Activated T-cell treated with anti-CD3 and anti-CD28 coated beads for 1 hour (primary cell): Measurements from ENCODE around the gene ERBB2.

ENCODE experiments used
- DNase-seq: peaks from one replicate; pipeline ENCODE4 v3.0.0-alpha.2; 2020; ENCODE audit warnings: low read depth

The ERBB2 gene

GRCh38 chr17:39665642-39666224, 34.1 kb upstream of the ERBB2 start:
- no peak for DNase-seq

GRCh38 chr17:39666231-39666600, 33.6 kb upstream of the ERBB2 start:
- DNase-seq, result no peak

- DNase-seq, result no peak
Observed at GRCh38 chr17:39666601-39667261, 33.1 kb upstream of the ERBB2 start.

DNA sequence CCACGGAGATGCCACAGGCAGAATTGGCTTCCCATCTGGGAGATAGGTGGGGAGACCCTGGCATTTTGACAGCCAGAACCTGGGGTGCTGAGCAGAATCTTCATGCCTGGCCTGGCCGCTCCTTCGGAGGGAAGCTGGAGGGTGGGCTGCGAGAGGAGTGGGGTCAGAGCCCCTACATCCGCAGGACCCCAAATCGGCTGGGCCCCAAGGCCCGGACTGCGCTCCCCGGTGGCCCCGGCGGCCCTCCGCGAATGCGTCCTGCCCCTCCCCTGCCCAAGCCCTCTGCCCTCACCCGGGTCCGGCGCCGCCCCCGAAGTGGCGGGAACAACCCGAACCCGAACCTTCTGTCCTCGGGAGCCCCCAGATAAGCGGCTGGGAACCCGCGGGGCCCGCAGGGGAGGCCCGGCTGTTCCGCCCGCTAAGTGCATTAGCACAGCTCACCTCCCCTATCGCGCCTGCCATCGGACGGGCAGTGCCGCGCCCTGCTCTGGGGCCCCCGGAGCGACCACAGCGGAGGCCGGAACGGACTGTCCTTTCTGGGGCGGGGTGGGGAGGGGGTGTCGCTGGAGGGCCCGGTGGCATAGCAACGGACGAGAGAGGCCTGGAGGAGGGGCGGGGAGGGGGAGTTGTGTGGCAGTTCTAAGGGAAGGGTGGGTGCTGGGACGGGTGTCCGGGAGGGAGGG, 32.5 kb upstream of the ERBB2 start:
- no peak for DNase-seq

DNA sequence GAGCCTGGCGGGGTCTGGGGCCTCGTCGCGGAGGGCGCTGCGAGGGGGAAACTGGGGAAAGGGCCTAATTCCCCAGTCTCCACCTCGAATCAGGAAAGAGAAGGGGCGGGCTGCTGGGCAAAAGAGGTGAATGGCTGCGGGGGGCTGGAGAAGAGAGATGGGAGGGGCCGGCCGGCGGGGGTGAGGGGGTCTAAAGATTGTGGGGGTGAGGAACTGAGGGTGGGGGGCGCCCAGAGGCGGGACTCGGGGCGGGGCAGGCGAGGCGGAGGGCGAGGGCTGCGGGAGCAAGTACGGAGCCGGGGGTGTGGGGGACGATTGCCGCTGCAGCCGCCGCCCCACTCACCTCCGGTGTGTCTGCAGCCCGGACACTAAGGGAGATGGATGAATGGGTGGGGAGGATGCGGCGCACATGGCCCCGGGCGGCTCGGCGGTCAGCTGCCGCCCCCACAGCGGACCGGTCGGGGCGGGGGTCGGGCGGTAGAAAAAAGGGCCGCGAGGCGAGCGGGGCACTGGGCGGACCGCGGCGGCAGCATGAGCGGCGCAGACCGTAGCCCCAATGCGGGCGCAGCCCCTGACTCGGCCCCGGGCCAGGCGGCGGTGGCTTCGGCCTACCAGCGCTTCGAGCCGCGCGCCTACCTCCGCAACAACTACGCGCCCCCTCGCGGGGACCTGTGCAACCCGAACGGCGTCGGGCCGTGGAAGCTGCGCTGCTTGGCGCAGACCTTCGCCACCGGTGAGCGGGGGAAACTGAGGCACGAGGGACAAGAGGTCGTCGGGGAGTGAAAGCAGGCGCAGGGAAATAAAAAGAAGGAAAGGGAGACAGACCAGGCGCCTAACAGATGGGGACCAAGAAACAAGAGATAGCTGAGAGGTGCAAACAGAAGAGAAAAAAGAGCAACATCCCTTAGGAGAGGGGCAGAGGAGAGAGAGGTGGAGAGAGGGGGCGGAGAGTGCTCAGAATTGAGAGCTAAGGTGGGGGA, 31.6 kb upstream of the ERBB2 start, which contains the start of gene PNMT:
PNMT (plus strand) TSS at position 509 of the 980 bp plus-strand sequence; CDS start at position 532, 23 bp downstream.
- DNase-seq, result peak; percentile 66

DNA sequence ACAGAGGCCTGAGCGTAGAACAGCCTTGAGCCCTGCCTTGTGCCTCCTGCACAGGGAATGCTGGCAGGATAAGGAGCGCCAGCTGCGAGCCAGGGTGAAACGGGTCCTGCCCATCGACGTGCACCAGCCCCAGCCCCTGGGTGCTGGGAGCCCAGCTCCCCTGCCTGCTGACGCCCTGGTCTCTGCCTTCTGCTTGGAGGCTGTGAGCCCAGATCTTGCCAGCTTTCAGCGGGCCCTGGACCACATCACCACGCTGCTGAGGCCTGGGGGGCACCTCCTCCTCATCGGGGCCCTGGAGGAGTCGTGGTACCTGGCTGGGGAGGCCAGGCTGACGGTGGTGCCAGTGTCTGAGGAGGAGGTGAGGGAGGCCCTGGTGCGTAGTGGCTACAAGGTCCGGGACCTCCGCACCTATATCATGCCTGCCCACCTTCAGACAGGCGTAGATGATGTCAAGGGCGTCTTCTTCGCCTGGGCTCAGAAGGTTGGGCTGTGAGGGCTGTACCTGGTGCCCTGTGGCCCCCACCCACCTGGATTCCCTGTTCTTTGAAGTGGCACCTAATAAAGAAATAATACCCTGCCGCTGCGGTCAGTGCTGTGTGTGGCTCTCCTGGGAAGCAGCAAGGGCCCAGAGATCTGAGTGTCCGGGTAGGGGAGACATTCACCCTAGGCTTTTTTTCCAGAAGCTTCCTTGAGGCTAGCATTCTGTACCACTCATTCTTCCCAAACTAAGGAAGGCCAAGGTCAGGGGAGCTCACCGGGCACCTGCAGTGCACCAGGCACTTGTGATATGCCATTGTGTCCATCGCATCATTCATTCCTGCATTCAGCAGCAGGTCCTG, 29.7 kb upstream of the ERBB2 start:
- DNase-seq, result no peak

- no peak for DNase-seq
Observed at GRCh38 chr17:39670746-39671145, 29.1 kb upstream of the ERBB2 start.

DNA sequence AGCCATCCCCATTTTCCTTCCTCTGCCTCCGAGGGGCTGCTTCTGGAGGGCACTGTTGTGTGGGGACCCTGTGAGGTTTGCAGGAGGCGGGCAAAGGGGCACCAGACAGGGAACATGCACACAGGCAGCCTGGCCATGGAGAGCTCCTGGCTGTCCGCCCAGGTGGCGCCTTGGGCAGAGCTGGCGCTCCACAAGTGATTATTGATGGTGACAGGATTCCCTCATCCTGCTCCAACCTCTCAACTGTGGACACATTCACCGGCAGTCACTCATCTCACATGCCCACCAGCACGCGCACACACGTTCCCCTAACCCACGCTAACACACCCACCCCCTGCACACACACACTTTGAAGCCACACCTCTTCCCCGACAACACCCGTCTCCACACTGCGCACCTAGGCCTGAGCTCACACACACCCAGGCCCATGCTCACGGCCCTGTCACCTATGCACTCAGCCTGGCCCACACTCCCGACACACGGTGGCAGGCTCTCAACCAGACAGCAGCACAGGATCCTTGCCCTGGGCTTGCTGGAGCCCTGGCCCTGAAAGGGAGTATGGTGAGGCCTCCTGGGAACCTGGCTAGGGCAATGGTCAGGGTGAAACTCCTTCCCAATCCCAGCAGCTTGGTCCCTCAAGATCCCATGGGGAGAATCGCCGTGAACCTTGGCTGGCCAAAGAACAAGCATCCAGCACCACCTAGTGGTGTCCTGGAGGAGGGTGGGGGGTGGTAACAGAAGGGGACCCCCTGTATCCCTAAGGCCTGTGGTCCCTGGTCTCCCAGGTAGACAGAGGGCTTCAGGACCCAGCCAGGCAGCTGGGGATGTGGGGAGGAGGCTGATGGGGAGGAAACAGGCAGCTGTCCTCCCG, 28.0 kb upstream of the ERBB2 start:
- DNase-seq, result no peak

DNA sequence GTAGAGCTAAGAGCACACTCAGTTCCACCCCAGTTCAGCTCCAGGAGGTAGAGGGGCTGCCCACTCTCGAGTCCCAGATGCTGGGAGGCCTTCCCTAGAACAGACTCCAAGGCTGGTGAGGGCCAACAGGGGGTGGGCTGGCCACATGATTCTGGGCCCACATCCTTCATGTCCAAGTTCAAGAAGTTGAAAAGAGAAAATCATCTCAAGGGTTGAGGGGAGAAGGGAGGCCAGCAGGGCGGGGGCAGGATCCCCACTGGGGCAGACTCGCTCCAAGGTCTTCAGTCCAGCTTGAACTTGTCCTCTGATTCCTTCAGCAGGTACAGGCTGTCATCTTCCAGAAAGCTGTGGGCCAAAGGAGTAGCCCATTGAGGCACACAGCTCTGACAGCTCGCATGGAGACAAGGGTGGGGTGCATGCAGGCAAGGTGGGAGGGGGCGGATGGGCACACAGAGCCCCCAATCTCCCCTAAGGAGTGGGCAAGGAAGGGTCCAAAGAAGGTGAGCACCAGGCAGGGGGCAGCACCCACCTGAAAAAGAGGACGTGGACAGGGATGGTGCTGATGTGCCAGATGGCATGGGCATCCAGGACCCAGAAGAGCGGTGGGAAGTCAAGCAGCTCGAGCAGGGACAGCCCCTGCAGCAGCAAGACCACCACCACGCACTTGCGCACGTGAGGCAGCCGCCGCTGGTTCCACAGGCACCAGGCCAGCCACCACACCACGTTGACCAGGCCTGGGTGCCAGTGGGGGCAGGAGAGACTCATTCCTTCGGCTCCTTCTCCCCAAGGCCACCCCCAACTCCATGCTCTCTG, 27.1 kb upstream of the ERBB2 start:
- DNase-seq, result no peak

GRCh38 chr17:39673335-39674081, 26.4 kb upstream of the ERBB2 start:
- DNase-seq, result no peak

DNA sequence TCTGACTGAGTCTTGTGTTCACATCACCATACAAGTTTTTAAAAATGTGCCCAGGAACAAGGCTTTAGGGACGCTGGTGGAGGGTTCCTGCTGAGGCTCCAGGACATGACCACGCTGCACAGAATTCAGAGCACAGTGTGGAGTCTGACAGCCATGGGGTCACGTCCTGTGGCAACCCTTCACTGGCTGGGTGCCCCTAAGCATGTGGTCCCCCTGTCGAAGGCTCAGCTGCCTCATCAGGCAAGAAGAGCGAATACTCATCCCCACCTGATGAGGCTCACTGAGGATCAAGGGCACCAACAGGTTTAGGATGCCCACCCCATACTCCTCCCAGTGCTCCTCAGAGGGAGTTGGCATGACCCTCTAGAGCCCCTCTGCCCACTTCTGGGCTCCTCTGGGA, 25.7 kb upstream of the ERBB2 start:
- DNase-seq, result no peak

DNA sequence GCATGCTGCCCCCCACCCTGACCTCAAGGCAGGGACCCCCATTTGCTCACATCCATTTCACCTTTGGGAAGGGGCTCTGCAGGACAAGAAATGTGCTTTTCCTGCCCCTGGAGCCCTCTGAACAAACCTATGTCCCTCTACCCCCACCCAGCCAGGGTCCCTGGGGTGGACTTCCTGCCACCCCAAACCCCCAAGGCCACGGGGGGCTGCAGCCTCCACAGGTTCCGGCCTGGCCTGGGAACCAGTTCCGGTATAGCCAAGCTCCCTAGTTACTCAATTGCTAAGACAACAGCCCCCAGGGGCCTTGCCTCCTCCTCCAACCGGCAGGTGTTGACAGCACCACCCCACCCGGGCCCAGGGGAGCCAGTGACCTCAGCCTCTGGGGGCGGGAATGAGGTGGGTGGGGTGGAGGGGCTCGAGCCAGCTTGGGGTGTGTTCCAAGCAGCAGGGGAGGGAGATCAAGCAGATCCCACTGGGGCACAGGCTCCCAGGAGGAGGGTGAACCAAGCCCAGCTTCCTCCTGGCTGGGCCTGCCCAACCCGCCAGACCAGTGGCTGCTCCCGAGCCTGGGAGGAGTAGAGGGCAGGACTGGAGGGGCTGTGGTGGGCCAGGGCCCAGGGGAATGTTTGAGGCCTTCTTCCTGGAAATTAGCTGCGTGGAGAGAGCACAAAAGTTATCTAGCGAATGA, 25.0 kb upstream of the ERBB2 start:
- DNase-seq, result no peak

DNA sequence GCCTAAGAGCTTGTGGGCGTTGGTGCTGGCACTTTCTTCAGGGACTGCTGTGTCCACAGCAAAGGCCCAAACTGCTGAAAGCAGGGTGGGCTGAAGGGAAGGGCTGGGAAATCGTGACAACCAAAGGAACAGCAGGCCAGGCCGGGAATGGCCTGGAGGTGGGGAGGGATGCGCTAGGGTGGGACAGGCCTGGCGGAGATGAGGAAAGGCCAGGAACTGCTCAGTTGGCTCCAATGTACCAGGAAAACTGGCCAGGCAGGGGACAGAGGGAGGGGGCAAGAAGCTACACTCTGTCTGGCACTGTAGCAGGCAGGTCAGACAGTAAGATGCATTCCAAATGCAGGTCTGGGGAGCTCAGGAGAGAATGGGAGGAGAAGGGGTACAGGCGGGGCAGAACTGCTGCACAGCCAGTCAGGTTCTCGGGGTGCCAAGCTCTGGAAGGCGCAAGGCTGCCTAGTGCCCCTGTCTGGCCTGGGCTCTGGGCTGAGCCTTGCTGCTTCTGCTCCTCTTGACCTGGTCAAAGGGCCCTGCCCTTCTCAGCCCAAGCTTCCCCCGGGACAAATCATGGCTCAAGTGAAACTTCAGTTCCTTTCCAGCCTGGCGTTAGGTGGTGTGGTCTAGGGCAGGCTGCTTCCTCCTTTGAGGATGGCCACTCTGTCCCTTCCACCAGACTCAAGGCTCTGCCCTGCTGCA, 24.3 kb upstream of the ERBB2 start:
- no peak for DNase-seq

GRCh38 chr17:39676198-39676819, 23.6 kb upstream of the ERBB2 start:
- DNase-seq, result no peak

- DNase-seq, result no peak
Observed at GRCh38 chr17:39677072-39677471, 22.8 kb upstream of the ERBB2 start.

DNA sequence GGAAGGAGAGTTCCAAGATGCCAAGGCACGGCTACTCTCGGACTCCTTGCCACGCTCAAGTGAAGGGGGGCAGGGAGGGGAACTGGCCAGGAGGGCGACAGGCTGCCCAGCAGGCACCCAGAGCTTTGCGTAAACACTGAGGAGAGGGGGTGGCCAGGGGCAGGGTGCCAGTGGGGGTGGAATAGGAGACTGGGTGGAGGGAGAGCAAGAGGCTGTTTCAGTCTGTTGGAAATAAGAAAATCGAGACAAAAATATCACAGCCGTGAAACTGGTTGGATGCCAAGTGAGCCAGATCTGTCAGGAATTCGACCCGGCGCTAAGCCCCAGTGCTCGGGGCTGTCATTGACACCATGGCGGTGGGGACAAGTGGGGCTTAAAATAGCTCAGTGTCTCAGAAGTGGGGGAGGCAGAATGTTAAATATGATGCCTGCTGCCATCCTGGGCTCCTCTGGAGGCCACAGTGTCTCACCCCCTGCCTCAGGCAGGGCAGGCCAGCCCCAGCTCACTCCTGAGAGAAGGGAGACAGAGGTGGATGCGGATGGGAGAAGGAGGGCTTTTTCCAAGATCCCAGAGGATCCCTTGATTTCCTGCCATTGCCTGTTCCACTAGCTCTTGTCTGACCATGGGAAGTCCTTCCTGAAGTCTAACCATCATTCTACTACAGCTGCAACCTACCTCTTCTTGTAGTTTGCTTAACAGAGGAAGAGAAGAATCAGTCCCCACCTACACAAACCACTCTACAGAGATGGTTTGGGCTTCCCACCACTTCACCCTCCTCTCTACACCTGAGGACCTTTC, 22.1 kb upstream of the ERBB2 start:
- DNase-seq, result no peak
